HCT116 (cell line): ENCODE results near the gene MEGF8. TPM values are rescaled to one million over a fixed set of nuclear protein-coding genes. Genes with fewer than 3 reads are reported as not detected.

ENCODE experiments used
- ATAC-seq: fragments of 200-7000 bp; cut with Tn5 transposase; 2 replicates; pipeline ENCODE4 v1.9.1; 2020; ENCODE audit warnings: mild to moderate bottlenecking, moderate library complexity
- BruUV-seq: library from RNA; stranded (reverse); fragments of 400-500 nt; replicated peaks from 2 replicates; lab custom pipeline; 2021; lab: Mats Ljungman, UMichigan
- CTCF ChIA-PET: fragments of 300-600 bp; sonication (Branson Sonifier 250); formaldehyde crosslinking; loops from one replicate; lab custom pipeline; 2021; ENCODE audit warnings: antibody characterized with exemption; lab: Charles Lee
- POLR2A ChIA-PET: fragments of 300-600, 350-600 bp; sonication (Branson Sonifier 250); formaldehyde crosslinking; loops from one replicate; lab custom pipeline; 2021; ENCODE audit warnings: antibody characterized with exemption; lab: Charles Lee
- RAD21 ChIA-PET, 2 experiments: fragments of 300-600 bp; sonication (Branson Sonifier 250); formaldehyde crosslinking; loops; one replicate each; lab custom pipeline; 2023; ENCODE audit warnings: low total read pairs in 2 of 2; ENCODE audit not compliant: uncharacterized antibody in 2 of 2, unreplicated experiment in 2 of 2, low non-redundant PET in 1 of 2; lab: Charles Lee
- DNase-seq: peaks from one replicate; pipeline ENCODE4 v3.0.0-alpha.2; 2010; ENCODE audit warnings: low read depth, low spot score
- H2AFZ ChIP-seq: fragments of 200-600 bp; shearing (Covaris generic), sonication (generic); 2 replicates; pipeline ENCODE4 v1.6.1; 2017; ENCODE audit warnings: low read depth, mixed run types, mixed read lengths, antibody characterized with exemption, low read length; ENCODE audit not compliant: poor library complexity, severe bottlenecking
- H3K27ac ChIP-seq: 2 replicates; pipeline ENCODE4 v1.5.1; 2012; ENCODE audit warnings: low read depth, low read length
- H3K27me3 ChIP-seq: fragments of 200-600 bp; sonication (generic); 2 replicates; pipeline ENCODE4 v1.6.1; 2016; ENCODE audit warnings: mixed run types, low read length, mixed read lengths; ENCODE audit not compliant: insufficient read depth
- H3K36me3 ChIP-seq, 2 experiments: fragments of 200-500 bp in 1 of 2; fragments of 200-600 bp in 1 of 2; sonication (Bioruptor generic) in 1 of 2; sonication (generic) in 1 of 2; 2 replicates each; pipeline versions ENCODE4 v1.5.1 to v1.6.1; 2014 to 2016; ENCODE audit warnings: low read length in 2 of 2, inconsistent platforms in 1 of 2, mixed read lengths in 1 of 2, mixed run types in 1 of 2; ENCODE audit not compliant: insufficient read depth in 2 of 2, control insufficient read depth in 1 of 2
- H3K4me1 ChIP-seq, 2 experiments: fragments of 200-600 bp in 1 of 2; sonication (generic) in 1 of 2; 2 replicates each; pipeline versions ENCODE4 v1.5.1 to v1.6.1; 2012 to 2017; ENCODE audit warnings: low read length in 2 of 2, inconsistent platforms in 1 of 2, mild to moderate bottlenecking in 1 of 2, mixed read lengths in 1 of 2, mixed run types in 1 of 2, moderate library complexity in 1 of 2; ENCODE audit not compliant: insufficient read depth in 2 of 2, control insufficient read depth in 1 of 2
- H3K4me2 ChIP-seq: fragments of 200-600 bp; sonication (generic); 2 replicates; pipeline ENCODE4 v1.6.1; 2017; ENCODE audit warnings: mixed run types, low read length, mixed read lengths
- H3K4me3 ChIP-seq, 2 experiments: fragments of 200-600 bp in 1 of 2; sonication (generic) in 1 of 2; replicated peaks in 1 of 2; 2 replicates each; pipeline ENCODE4 v1.5.1; 2011 to 2016; ENCODE audit warnings: low read length in 2 of 2, control low read depth in 1 of 2, low read depth in 1 of 2, mild to moderate bottlenecking in 1 of 2, mixed read lengths in 1 of 2, mixed run types in 1 of 2
- H3K79me2 ChIP-seq: fragments of 200-600 bp; sonication (generic); 2 replicates; pipeline ENCODE4 v1.6.1; 2017; ENCODE audit warnings: mild to moderate bottlenecking, mixed run types, low read length, moderate library complexity, mixed read lengths; ENCODE audit not compliant: insufficient read depth
- H3K9ac ChIP-seq: fragments of 200-600 bp; sonication (generic); 2 replicates; pipeline ENCODE4 v1.6.1; 2016; ENCODE audit warnings: low read length, mixed read lengths
- H3K9me2 ChIP-seq: fragments of 200-600 bp; sonication (generic), shearing (Covaris generic); 2 replicates; pipeline ENCODE4 v1.6.1; 2017; ENCODE audit warnings: mixed run types, mild to moderate bottlenecking, moderate library complexity; ENCODE audit not compliant: insufficient read depth
- H3K9me3 ChIP-seq, 2 experiments: fragments of 200-500 bp in 1 of 2; fragments of 200-600 bp in 1 of 2; sonication (Bioruptor generic) in 1 of 2; sonication (generic) in 1 of 2; 2 replicates each; pipeline ENCODE4 v1.6.1; 2014 to 2017; ENCODE audit warnings: low read length in 2 of 2, mixed read lengths in 2 of 2, inconsistent platforms in 1 of 2, low read depth in 1 of 2, mild to moderate bottlenecking in 1 of 2, mixed run types in 1 of 2, moderate library complexity in 1 of 2; ENCODE audit not compliant: control insufficient read depth in 1 of 2, insufficient read depth in 1 of 2
- H4K20me1 ChIP-seq: fragments of 200-600 bp; sonication (generic), shearing (Covaris generic); 2 replicates; pipeline ENCODE4 v1.6.1; 2017; ENCODE audit warnings: mixed run types, mild to moderate bottlenecking, moderate library complexity; ENCODE audit not compliant: insufficient read depth
- ATF3 ChIP-seq: IDR thresholded peaks from 2 replicates; pipeline ENCODE4 v1.6.1; 2012
- EGR1 ChIP-seq: IDR thresholded peaks from 2 replicates; pipeline ENCODE4 v1.6.1; 2012; ENCODE audit warnings: low read depth
- ELF1 ChIP-seq: IDR thresholded peaks from 2 replicates; pipeline ENCODE4 v1.6.1; 2012; ENCODE audit warnings: low read depth, borderline replicate concordance
- EZH2 ChIP-seq: fragments of 200-600 bp; sonication (generic); IDR thresholded peaks from 2 replicates; pipeline ENCODE4 v1.6.1; 2017; ENCODE audit warnings: antibody characterized with exemption, mixed run types
- EZH2phosphoT487 ChIP-seq: fragments of 200-600 bp; IDR thresholded peaks from 2 replicates; pipeline ENCODE4 v1.6.1; 2018; ENCODE audit warnings: antibody characterized with exemption, borderline replicate concordance
- JUND ChIP-seq: IDR thresholded peaks from 2 replicates; pipeline ENCODE4 v1.6.1; 2012
- MAX ChIP-seq: IDR thresholded peaks from 2 replicates; pipeline ENCODE4 v1.6.1; 2012
- POLR2AphosphoS5 ChIP-seq: IDR thresholded peaks from 2 replicates; pipeline ENCODE4 v1.6.1; 2011; ENCODE audit warnings: mild to moderate bottlenecking, low read depth, low read length, moderate library complexity
- RAD21 ChIP-seq: IDR thresholded peaks from 2 replicates; pipeline ENCODE4 v1.6.1; 2012; ENCODE audit warnings: low read depth, mild to moderate bottlenecking
- REST ChIP-seq: IDR thresholded peaks from 2 replicates; pipeline ENCODE4 v1.6.1; 2012; ENCODE audit warnings: low read depth
- SIN3A ChIP-seq: IDR thresholded peaks from 2 replicates; pipeline ENCODE4 v1.6.1; 2012; ENCODE audit warnings: low read depth
- TCF7L2 ChIP-seq: IDR thresholded peaks from 2 replicates; pipeline ENCODE4 v1.7.0; 2011; ENCODE audit warnings: borderline replicate concordance, inconsistent platforms; ENCODE audit not compliant: insufficient read depth, insufficient read length; ENCODE audit errors: extremely low read depth
- intact Hi-C: fragments of 100-400 bp; cut with micrococcal nuclease; formaldehyde crosslinking; loops from 2 replicates; pipeline ENCODE4 v1.10.0; 2022
- total RNA-seq: library from RNA; stranded (reverse); gene quantifications from one replicate; pipeline ENCODE4 v1.2.1, GENCODE V29; 2021; ENCODE audit not compliant: unreplicated experiment
- TF ChIP-seq, protein P1 (sequence below): IDR thresholded peaks from 2 replicates; pipeline ENCODE4 v1.6.1; 2011; ENCODE audit warnings: mild to moderate bottlenecking, low read length, moderate library complexity; ENCODE audit not compliant: insufficient replicate concordance; ENCODE audit errors: extremely low read depth
- TF ChIP-seq, protein P2 (sequence below), 3 experiments: fragments of 200-600 bp in 1 of 3; sonication (generic) in 1 of 3; IDR thresholded peaks in 2 of 3; conservative IDR thresholded peaks in 1 of 3; 2 replicates each; pipeline ENCODE4 v1.5.1; 2012 to 2017; ENCODE audit warnings: low read depth in 2 of 3, low read length in 2 of 3, antibody characterized with exemption in 1 of 3, borderline replicate concordance in 1 of 3, control low read depth in 1 of 3, mild to moderate bottlenecking in 1 of 3, mixed read lengths in 1 of 3, mixed run types in 1 of 3, moderate library complexity in 1 of 3; ENCODE audit not compliant: insufficient read depth in 1 of 3

MEGF8 gene
- total RNA-seq, 1 experiment from 2014 or later: 24.0 TPM

DNA sequence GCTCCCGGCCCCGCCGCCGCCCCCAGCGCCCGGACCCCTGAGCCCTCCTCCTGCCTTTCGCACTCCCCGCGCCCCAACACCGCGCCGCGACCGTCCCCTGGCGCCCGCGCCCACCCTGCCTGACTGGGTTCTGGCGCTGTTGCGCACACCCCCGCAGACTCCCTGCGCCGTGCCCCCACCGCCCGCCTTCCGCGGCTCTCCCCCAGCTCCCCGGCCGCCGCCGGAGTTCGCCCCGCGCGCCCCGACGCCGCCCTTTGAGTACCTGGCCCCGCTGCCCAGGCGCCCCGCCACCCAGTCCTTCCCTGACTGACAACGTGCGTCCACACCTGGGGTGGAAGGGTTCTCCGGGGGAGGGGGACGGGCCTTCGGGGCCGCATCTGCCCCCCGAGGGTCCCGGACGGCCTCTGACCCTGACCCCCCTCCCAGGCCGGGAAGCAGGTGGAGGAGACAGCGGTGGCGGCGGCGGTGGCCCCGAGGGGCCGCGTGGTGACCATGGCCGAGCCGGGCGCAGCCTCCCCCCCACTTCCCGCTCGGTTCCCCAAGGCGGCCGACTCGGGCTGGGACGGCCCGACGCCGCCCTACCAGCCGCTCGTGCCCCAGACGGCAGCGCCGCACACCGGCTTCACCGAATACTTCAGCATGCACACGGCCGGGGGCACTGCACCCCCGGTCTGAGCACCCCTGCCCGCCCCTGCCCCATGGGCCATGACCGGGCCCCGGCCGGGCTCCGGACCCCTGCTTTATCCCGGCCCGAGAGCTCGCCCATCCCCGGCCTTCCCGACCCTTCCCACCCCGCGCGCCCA, 1.4 kb upstream of the MEGF8 start:
- POLR2A ChIA-PET: no interaction called here
- DNase-seq: no peak

More for the DNA sequence above, 1.4 kb upstream of the MEGF8 start:
- ChIA-PET CTCF (no interaction called here), RAD21 (no interaction called here)
- TF ChIP-seq REST (no peak), SIN3A (no peak), RAD21 (no peak), ELF1 (no peak), EGR1 (no peak), MAX (no peak), JUND (no peak), TCF7L2 (no peak), EZH2 (no peak), ATF3 (no peak), POLR2AphosphoS5 (no peak), EZH2phosphoT487 (no peak)
- TF ChIP-seq, protein P1, sequence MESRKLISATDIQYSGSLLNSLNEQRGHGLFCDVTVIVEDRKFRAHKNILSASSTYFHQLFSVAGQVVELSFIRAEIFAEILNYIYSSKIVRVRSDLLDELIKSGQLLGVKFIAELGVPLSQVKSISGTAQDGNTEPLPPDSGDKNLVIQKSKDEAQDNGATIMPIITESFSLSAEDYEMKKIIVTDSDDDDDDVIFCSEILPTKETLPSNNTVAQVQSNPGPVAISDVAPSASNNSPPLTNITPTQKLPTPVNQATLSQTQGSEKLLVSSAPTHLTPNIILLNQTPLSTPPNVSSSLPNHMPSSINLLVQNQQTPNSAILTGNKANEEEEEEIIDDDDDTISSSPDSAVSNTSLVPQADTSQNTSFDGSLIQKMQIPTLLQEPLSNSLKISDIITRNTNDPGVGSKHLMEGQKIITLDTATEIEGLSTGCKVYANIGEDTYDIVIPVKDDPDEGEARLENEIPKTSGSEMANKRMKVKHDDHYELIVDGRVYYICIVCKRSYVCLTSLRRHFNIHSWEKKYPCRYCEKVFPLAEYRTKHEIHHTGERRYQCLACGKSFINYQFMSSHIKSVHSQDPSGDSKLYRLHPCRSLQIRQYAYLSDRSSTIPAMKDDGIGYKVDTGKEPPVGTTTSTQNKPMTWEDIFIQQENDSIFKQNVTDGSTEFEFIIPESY: no peak
- TF ChIP-seq, protein P2, sequence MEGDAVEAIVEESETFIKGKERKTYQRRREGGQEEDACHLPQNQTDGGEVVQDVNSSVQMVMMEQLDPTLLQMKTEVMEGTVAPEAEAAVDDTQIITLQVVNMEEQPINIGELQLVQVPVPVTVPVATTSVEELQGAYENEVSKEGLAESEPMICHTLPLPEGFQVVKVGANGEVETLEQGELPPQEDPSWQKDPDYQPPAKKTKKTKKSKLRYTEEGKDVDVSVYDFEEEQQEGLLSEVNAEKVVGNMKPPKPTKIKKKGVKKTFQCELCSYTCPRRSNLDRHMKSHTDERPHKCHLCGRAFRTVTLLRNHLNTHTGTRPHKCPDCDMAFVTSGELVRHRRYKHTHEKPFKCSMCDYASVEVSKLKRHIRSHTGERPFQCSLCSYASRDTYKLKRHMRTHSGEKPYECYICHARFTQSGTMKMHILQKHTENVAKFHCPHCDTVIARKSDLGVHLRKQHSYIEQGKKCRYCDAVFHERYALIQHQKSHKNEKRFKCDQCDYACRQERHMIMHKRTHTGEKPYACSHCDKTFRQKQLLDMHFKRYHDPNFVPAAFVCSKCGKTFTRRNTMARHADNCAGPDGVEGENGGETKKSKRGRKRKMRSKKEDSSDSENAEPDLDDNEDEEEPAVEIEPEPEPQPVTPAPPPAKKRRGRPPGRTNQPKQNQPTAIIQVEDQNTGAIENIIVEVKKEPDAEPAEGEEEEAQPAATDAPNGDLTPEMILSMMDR (IDR thresholded peaks at IDR 0.05 in 2 of 3, conservative IDR thresholded peaks at IDR 0.05 in 1 of 3; ENCODE audit: borderline replicate concordance in 1 of 3, insufficient read depth in 1 of 3, low read depth in 2 of 3, low read length in 2 of 3): no peak
- no peaks in the 10 kb centered on the region for H3K27me3 ChIP-seq
- BruUV-seq: no TSS peak
- H4K20me1 ChIP-seq: no peaks in the 10 kb centered on the region
- H3K79me2 ChIP-seq: peaks cover 17% of the 10 kb centered on the region
- H3K9me2 ChIP-seq: no peaks in the 10 kb centered on the region
- H3K27ac ChIP-seq: no peak overlapping the region
- intact Hi-C loops: no loop called here
- ATAC-seq: no peak
- no peak overlapping the region for H3K4me2 ChIP-seq
- H2AFZ ChIP-seq: no peak overlapping the region
- peaks cover 10 to 17% of the 10 kb centered on the region in 2 experiments for H3K4me1 ChIP-seq
- H3K36me3 ChIP-seq: no peaks in the 10 kb centered on the region
- H3K4me3 ChIP-seq: no peak overlapping the region
- H3K9ac ChIP-seq: no peak overlapping the region
- no peaks in the 10 kb centered on the region for H3K9me3 ChIP-seq
